ENCODE data around the gene CYP4F3. TPM values are rescaled to one million over a fixed set of nuclear protein-coding genes. Genes with fewer than 3 reads are reported as not detected.

The CYP4F3 gene
- total RNA-seq, 1 experiment from 2014 or later: 0.04 TPM

DNA sequence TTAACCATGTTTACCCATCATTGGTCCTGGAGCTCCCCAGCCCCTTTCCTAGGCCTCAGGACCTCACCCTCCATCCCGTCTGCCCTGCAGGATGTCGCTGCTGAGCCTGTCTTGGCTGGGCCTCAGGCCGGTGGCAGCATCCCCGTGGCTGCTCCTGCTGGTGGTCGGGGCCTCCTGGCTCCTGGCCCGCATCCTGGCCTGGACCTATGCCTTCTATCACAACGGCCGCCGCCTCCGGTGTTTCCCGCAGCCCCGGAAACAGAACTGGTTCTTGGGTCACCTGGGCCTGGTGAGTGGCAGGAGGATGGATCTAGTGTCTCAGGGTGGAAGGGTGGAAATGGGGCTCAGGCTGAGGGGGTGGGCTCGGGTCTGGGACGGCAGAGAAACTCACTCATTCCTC lies 25.2 kb upstream of the CYP4F3 start:
- Mint-ChIP-seq H3K9me3 (peaks cover 74% of the 10 kb centered on the region), H3K4me3 (no peak overlapping the region), H3K27ac (no peak overlapping the region), H3K27me3 (ENCODE audit: low read depth) (peaks cover 11% of the 10 kb centered on the region; the same call in 1 of the 2 replicates), H3K36me3 (peaks cover 51% of the 10 kb centered on the region), H3K4me1 (no peaks in the 10 kb centered on the region)
- POLR2A ChIA-PET: no interaction called here
- ATAC-seq (no peak), DNase-seq (ENCODE audit: low spot score) (no peak)
- CTCF ChIA-PET: no interaction called here
- no peak for TF ChIP-seq ELF4 (CRISPR knock-in tag; IDR thresholded peaks at IDR 0.05; ENCODE audit: low read depth)
- TF ChIP-seq ZNF121 (CRISPR knock-in tag; IDR thresholded peaks at IDR 0.05): no peak
- TF ChIP-seq, protein P1, sequence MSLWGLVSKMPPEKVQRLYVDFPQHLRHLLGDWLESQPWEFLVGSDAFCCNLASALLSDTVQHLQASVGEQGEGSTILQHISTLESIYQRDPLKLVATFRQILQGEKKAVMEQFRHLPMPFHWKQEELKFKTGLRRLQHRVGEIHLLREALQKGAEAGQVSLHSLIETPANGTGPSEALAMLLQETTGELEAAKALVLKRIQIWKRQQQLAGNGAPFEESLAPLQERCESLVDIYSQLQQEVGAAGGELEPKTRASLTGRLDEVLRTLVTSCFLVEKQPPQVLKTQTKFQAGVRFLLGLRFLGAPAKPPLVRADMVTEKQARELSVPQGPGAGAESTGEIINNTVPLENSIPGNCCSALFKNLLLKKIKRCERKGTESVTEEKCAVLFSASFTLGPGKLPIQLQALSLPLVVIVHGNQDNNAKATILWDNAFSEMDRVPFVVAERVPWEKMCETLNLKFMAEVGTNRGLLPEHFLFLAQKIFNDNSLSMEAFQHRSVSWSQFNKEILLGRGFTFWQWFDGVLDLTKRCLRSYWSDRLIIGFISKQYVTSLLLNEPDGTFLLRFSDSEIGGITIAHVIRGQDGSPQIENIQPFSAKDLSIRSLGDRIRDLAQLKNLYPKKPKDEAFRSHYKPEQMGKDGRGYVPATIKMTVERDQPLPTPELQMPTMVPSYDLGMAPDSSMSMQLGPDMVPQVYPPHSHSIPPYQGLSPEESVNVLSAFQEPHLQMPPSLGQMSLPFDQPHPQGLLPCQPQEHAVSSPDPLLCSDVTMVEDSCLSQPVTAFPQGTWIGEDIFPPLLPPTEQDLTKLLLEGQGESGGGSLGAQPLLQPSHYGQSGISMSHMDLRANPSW (CRISPR knock-in tag; conservative IDR thresholded peaks at IDR 0.05; ENCODE audit: low read depth): no peak
- TF ChIP-seq, protein P2, sequence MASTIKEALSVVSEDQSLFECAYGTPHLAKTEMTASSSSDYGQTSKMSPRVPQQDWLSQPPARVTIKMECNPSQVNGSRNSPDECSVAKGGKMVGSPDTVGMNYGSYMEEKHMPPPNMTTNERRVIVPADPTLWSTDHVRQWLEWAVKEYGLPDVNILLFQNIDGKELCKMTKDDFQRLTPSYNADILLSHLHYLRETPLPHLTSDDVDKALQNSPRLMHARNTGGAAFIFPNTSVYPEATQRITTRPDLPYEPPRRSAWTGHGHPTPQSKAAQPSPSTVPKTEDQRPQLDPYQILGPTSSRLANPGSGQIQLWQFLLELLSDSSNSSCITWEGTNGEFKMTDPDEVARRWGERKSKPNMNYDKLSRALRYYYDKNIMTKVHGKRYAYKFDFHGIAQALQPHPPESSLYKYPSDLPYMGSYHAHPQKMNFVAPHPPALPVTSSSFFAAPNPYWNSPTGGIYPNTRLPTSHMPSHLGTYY (CRISPR knock-in tag; IDR thresholded peaks at IDR 0.05): no peak
- TF ChIP-seq, protein P3, sequence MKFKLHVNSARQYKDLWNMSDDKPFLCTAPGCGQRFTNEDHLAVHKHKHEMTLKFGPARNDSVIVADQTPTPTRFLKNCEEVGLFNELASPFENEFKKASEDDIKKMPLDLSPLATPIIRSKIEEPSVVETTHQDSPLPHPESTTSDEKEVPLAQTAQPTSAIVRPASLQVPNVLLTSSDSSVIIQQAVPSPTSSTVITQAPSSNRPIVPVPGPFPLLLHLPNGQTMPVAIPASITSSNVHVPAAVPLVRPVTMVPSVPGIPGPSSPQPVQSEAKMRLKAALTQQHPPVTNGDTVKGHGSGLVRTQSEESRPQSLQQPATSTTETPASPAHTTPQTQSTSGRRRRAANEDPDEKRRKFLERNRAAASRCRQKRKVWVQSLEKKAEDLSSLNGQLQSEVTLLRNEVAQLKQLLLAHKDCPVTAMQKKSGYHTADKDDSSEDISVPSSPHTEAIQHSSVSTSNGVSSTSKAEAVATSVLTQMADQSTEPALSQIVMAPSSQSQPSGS (CRISPR knock-in tag; IDR thresholded peaks at IDR 0.05; ENCODE audit: borderline replicate concordance, low read depth): no peak
- no peak for TF ChIP-seq NR3C1 (CRISPR knock-in tag; conservative IDR thresholded peaks at IDR 0.05; ENCODE audit: low read depth)
- TF ChIP-seq JAZF1 (CRISPR knock-in tag; IDR thresholded peaks at IDR 0.05): no peak
- TF ChIP-seq, protein P4, sequence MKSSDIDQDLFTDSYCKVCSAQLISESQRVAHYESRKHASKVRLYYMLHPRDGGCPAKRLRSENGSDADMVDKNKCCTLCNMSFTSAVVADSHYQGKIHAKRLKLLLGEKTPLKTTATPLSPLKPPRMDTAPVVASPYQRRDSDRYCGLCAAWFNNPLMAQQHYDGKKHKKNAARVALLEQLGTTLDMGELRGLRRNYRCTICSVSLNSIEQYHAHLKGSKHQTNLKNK (CRISPR knock-in tag; IDR thresholded peaks at IDR 0.05): no peak
- TF ChIP-seq ATF1 (CRISPR knock-in tag; IDR thresholded peaks at IDR 0.05): no peak
- no peak for TF ChIP-seq CREB1 (CRISPR knock-in tag; IDR thresholded peaks at IDR 0.05)
- TF ChIP-seq, protein P5, sequence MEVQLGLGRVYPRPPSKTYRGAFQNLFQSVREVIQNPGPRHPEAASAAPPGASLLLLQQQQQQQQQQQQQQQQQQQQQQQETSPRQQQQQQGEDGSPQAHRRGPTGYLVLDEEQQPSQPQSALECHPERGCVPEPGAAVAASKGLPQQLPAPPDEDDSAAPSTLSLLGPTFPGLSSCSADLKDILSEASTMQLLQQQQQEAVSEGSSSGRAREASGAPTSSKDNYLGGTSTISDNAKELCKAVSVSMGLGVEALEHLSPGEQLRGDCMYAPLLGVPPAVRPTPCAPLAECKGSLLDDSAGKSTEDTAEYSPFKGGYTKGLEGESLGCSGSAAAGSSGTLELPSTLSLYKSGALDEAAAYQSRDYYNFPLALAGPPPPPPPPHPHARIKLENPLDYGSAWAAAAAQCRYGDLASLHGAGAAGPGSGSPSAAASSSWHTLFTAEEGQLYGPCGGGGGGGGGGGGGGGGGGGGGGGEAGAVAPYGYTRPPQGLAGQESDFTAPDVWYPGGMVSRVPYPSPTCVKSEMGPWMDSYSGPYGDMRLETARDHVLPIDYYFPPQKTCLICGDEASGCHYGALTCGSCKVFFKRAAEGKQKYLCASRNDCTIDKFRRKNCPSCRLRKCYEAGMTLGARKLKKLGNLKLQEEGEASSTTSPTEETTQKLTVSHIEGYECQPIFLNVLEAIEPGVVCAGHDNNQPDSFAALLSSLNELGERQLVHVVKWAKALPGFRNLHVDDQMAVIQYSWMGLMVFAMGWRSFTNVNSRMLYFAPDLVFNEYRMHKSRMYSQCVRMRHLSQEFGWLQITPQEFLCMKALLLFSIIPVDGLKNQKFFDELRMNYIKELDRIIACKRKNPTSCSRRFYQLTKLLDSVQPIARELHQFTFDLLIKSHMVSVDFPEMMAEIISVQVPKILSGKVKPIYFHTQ (CRISPR knock-in tag; IDR thresholded peaks at IDR 0.05): no peak
- no peak for TF ChIP-seq GTF2I (CRISPR knock-in tag; conservative IDR thresholded peaks at IDR 0.05)
- no peak for TF ChIP-seq ESRRA (CRISPR knock-in tag; IDR thresholded peaks at IDR 0.05; ENCODE audit: borderline replicate concordance)
- TF ChIP-seq, protein P6, sequence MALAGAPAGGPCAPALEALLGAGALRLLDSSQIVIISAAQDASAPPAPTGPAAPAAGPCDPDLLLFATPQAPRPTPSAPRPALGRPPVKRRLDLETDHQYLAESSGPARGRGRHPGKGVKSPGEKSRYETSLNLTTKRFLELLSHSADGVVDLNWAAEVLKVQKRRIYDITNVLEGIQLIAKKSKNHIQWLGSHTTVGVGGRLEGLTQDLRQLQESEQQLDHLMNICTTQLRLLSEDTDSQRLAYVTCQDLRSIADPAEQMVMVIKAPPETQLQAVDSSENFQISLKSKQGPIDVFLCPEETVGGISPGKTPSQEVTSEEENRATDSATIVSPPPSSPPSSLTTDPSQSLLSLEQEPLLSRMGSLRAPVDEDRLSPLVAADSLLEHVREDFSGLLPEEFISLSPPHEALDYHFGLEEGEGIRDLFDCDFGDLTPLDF (CRISPR knock-in tag; IDR thresholded peaks at IDR 0.05): no peak
- TF ChIP-seq GABPB1 (CRISPR knock-in tag; IDR thresholded peaks at IDR 0.05): no peak
- TF ChIP-seq NFATC4 (CRISPR knock-in tag; IDR thresholded peaks at IDR 0.05): no peak

DNA sequence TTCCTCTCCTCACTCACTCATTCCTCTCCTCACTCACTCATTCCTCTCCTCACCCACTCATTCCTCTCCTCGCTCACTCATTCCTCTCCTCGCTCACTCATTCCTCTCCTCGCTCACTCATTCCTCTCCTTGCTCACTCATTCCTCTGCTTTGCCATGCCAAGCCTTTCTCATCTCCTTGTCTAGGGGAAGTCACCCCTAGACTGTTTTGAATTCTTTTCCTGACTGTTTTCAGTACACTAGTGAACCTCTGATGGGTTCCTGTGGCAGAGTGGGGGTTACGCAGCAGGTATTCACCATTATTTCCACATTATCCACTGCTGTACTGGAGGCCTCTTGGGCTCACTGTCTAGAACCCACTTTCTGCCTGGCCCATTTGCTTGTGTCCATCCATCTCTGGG lies 24.5 kb upstream of the CYP4F3 start:
- TF ChIP-seq NR1H2 (CRISPR knock-in tag; IDR thresholded peaks at IDR 0.05): no peak
- TF ChIP-seq CREM (CRISPR knock-in tag; IDR thresholded peaks at IDR 0.05): no peak
- CTCF ChIA-PET: no interaction called here

More for the DNA sequence above, 24.5 kb upstream of the CYP4F3 start:
- DNase-seq (ENCODE audit: low spot score): no peak
- Mint-ChIP-seq H3K4me1 (no peaks in the 10 kb centered on the region), H3K36me3 (peaks cover 47% of the 10 kb centered on the region), H3K27ac (no peak overlapping the region), H3K27me3 (ENCODE audit: low read depth) (peaks cover 11% of the 10 kb centered on the region; the same call in 1 of the 2 replicates), H3K9me3 (peaks cover 74% of the 10 kb centered on the region), H3K4me3 (no peak overlapping the region)
- no peak for ATAC-seq
- POLR2A ChIA-PET: no interaction called here
